ENCODE results near the gene CD33. TPM values are rescaled to one million over a fixed set of nuclear protein-coding genes. Genes with fewer than 3 reads are reported as not detected.

Gene CD33
- total and polyA plus RNA-seq, 2 of the 8 experiments (the other 6 are each of a cell fraction or from before 2014, with no cell fraction given), result 0.06 TPM; not detected in 1

- TF ChIP-seq POLR2A (IDR thresholded peaks at IDR 0.05; ENCODE audit: control extremely low read depth in 1 of 2, low read depth in 2 of 2, low read length in 2 of 2) (no peak), SIRT6 (IDR thresholded peaks at IDR 0.05; ENCODE audit: low read length) (no peak), CHD2 (IDR thresholded peaks at IDR 0.05; ENCODE audit: low read length) (no peak), YY1 (IDR thresholded peaks at IDR 0.05; ENCODE audit: low read depth, low read length) (no peak), SIN3A (conservative IDR thresholded peaks at IDR 0.05 in 1 of 2, IDR thresholded peaks at IDR 0.05 in 1 of 2; ENCODE audit: low read depth in 1 of 2, low read length in 2 of 2) (no peak), SIX5 (IDR thresholded peaks at IDR 0.05; ENCODE audit: low read depth, low read length) (no peak), SP1 (IDR thresholded peaks at IDR 0.05; ENCODE audit: low read depth, low read length) (peak; percentile 46; the same call in 1 of the 2 replicates), KDM4A (IDR thresholded peaks at IDR 0.05; ENCODE audit: low read depth, low read length, severe bottlenecking) (peak; percentile 1), KDM1A (IDR thresholded peaks at IDR 0.05; ENCODE audit: borderline replicate concordance, low read length) (no peak), CHD7 (IDR thresholded peaks at IDR 0.05; ENCODE audit: insufficient replicate concordance, low read length) (no peak)
Measured at GRCh38 chr19:51181913-51182419, 42.9 kb upstream of the CD33 start (continued).
